MM.1S (cell line): ENCODE measurements around the gene CFH.

Experiments used
- DNase-seq: peaks from one replicate; pipeline ENCODE4 v3.0.0-alpha.2; 2015
- H2AFZ ChIP-seq: fragments of 300-600 bp; sonication (generic); 2 replicates; pipeline ENCODE4 v1.6.0; 2016; ENCODE audit warnings: antibody characterized with exemption, low read length
- H3F3A ChIP-seq: fragments of 300-600 bp; sonication (generic); 2 replicates; pipeline ENCODE4 v1.6.1; 2016; ENCODE audit warnings: mild to moderate bottlenecking, antibody characterized with exemption, low read length, moderate library complexity, mixed read lengths; ENCODE audit not compliant: insufficient read depth
- H3K27ac ChIP-seq: fragments of 300-600 bp; sonication (generic); 2 replicates; pipeline ENCODE4 v1.5.1; 2016; ENCODE audit warnings: mild to moderate bottlenecking, low read length
- H3K27me3 ChIP-seq: fragments of 300-600 bp; sonication (generic); replicated peaks from 2 replicates; pipeline ENCODE4 v1.6.0; 2016; ENCODE audit warnings: low read length; ENCODE audit not compliant: insufficient read depth
- H3K36me3 ChIP-seq: fragments of 300-600 bp; sonication (generic); replicated peaks from 2 replicates; pipeline ENCODE4 v1.6.1; 2016; ENCODE audit warnings: mild to moderate bottlenecking, low read length, mixed read lengths; ENCODE audit not compliant: insufficient read depth
- H3K4me1 ChIP-seq: fragments of 300-600 bp; sonication (generic); 2 replicates; pipeline ENCODE4 v1.6.1; 2016; ENCODE audit warnings: low read length, mixed read lengths
- H3K4me2 ChIP-seq: fragments of 300-600 bp; sonication (generic); 2 replicates; pipeline ENCODE4 v1.6.0; 2016; ENCODE audit warnings: low read depth, low read length
- H3K4me3 ChIP-seq: fragments of 300-600 bp; sonication (generic); 2 replicates; pipeline ENCODE4 v1.5.1; 2016; ENCODE audit warnings: low read length, mixed read lengths
- H3K79me2 ChIP-seq: fragments of 300-600 bp; sonication (generic); 2 replicates; pipeline ENCODE4 v1.6.1; 2016; ENCODE audit warnings: mixed run types, low read length, mixed read lengths
- H3K9ac ChIP-seq: fragments of 300-600 bp; sonication (generic); 2 replicates; pipeline ENCODE4 v1.6.1; 2016; ENCODE audit warnings: low read length, mixed read lengths
- H3K9me2 ChIP-seq: fragments of 300-600 bp; sonication (generic); replicated peaks from 2 replicates; pipeline ENCODE4 v1.6.1; 2016; ENCODE audit warnings: mild to moderate bottlenecking, low read length, mixed read lengths; ENCODE audit not compliant: insufficient read depth
- H3K9me3 ChIP-seq: fragments of 300-600 bp; sonication (generic); replicated peaks from 2 replicates; pipeline ENCODE4 v1.6.1; 2016; ENCODE audit warnings: mild to moderate bottlenecking, low read length, mixed read lengths; ENCODE audit not compliant: insufficient read depth
- H4K20me1 ChIP-seq: fragments of 300-600 bp; sonication (generic); 2 replicates; pipeline ENCODE4 v1.6.1; 2016; ENCODE audit warnings: mild to moderate bottlenecking, low read length, moderate library complexity, mixed read lengths; ENCODE audit not compliant: insufficient read depth
- CTCF ChIP-seq: fragments of 300-600 bp; sonication (generic); IDR thresholded peaks from 2 replicates; pipeline ENCODE4 v1.5.1; 2016; ENCODE audit warnings: antibody characterized with exemption, low read length, mixed read lengths
- EZH2 ChIP-seq: fragments of 300-600 bp; sonication (generic); optimal IDR thresholded peaks from 2 replicates; pipeline ENCODE3; 2017; ENCODE audit warnings: low read depth, mild to moderate bottlenecking, antibody characterized with exemption, low read length, mixed read lengths
- EZH2phosphoT487 ChIP-seq: fragments of 300-600 bp; sonication (generic); IDR thresholded peaks from 2 replicates; pipeline ENCODE4 v1.6.1; 2018; ENCODE audit warnings: antibody characterized with exemption, low read length

CFH gene

DNA sequence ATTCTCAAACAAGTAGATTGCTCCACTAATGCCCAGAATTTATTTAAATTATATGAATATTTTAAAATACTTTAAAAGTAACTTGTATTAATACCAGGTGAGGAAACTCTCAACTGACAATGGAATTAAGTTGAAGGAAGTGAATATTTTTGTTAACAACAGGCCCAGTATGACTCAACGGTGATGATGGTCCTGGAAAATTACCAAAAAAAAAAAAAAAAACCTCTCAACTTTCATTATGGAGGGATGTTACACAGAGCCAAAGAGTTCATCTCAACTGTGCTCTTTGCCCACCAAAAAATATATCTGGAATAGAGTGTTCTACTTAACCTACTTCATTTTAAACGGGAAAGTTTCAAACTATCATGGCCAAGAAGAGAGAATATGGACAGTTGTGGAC is 28.3 kb downstream of the CFH start:
- H3K36me3 ChIP-seq, result no peaks in the 10 kb centered on the region
- DNase-seq, result no peak
- TF ChIP-seq CTCF, result no peak
- no peak for TF ChIP-seq EZH2
- no peak for TF ChIP-seq EZH2phosphoT487
- H3K79me2 ChIP-seq, result no peaks in the 10 kb centered on the region
- no peak overlapping the region for H3K4me2 ChIP-seq
- no peak overlapping the region for H3K4me3 ChIP-seq
- H3K9me3 ChIP-seq, result no peaks in the 10 kb centered on the region
- no peak overlapping the region for H3K27ac ChIP-seq
- H3K27me3 ChIP-seq, result no peaks in the 10 kb centered on the region
- no peaks in the 10 kb centered on the region for H3K4me1 ChIP-seq
- no peak overlapping the region for H2AFZ ChIP-seq
- H3K9ac ChIP-seq, result no peak overlapping the region
- no peaks in the 10 kb centered on the region for H4K20me1 ChIP-seq
- H3F3A ChIP-seq, result no peaks in the 10 kb centered on the region
- H3K9me2 ChIP-seq, result no peaks in the 10 kb centered on the region

DNA sequence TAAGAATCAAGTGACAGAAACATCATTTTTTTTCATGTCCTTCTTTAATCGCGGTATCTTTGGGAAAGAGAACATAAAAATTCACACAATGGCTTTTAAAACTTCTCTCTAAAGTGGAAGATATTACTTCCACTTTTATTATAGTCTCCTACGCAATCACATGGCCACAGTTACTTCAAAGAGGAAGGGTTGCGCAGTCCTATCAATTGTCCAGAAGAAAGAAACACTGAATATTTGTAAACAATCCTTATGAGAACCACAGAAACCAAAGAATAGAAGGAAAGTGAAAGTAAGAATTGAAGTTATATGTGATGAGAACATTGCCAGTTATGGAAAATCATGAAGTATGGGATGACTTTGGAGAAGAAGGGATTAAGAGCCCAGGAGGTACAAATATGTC is 32.6 kb downstream of the CFH start:
- H3K9me3 ChIP-seq, result no peaks in the 10 kb centered on the region
- no peak overlapping the region for H2AFZ ChIP-seq
- H3K79me2 ChIP-seq, result no peaks in the 10 kb centered on the region
- H3F3A ChIP-seq, result no peaks in the 10 kb centered on the region
- H3K27me3 ChIP-seq, result no peaks in the 10 kb centered on the region
- no peaks in the 10 kb centered on the region for H3K4me1 ChIP-seq
- H3K4me3 ChIP-seq, result no peak overlapping the region
- no peaks in the 10 kb centered on the region for H4K20me1 ChIP-seq
- no peak overlapping the region for H3K27ac ChIP-seq
- H3K4me2 ChIP-seq, result no peak overlapping the region
- no peak for DNase-seq
- no peaks in the 10 kb centered on the region for H3K9me2 ChIP-seq
- no peak overlapping the region for H3K9ac ChIP-seq
- TF ChIP-seq CTCF (no peak), EZH2phosphoT487 (no peak), EZH2 (no peak)
- no peaks in the 10 kb centered on the region for H3K36me3 ChIP-seq

DNA sequence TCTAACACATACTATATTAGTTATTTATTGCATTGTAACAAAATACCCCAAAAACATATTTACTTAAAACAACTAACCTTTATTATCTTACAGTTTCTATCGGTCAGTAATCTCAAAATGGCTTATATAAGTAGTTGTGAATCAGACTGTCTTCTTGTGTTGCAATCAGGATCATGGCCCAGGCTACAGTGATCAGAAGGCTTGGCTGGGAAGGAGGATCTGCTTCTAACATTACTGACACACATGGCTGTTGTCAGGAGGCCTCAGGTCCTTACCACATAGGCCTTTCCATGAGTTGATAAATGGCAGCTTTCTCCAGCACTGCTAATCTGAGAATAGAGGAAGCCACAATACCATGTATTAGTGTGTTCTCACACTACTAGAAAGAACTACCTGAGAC is 33.7 kb downstream of the CFH start:
- no peak overlapping the region for H3K4me2 ChIP-seq

More for the DNA sequence above, 33.7 kb downstream of the CFH start:
- Histone ChIP-seq H3K4me3 (no peak overlapping the region), H3F3A (no peaks in the 10 kb centered on the region), H3K27ac (no peak overlapping the region), H2AFZ (no peak overlapping the region), H3K9me3 (no peaks in the 10 kb centered on the region), H3K9me2 (no peaks in the 10 kb centered on the region), H3K79me2 (no peaks in the 10 kb centered on the region), H3K4me1 (no peaks in the 10 kb centered on the region), H3K36me3 (no peaks in the 10 kb centered on the region), H3K9ac (no peak overlapping the region), H4K20me1 (no peaks in the 10 kb centered on the region), H3K27me3 (no peaks in the 10 kb centered on the region)
- TF ChIP-seq CTCF (no peak), EZH2 (no peak), EZH2phosphoT487 (no peak)
- no peak for DNase-seq
